ENCODE results near the gene DDAH1. TPM values are rescaled to one million over a fixed set of nuclear protein-coding genes. Genes with fewer than 3 reads are reported as not detected.

DDAH1 gene
- total RNA-seq, 1 experiment from 2014 or later, result 22.8 TPM

DNA sequence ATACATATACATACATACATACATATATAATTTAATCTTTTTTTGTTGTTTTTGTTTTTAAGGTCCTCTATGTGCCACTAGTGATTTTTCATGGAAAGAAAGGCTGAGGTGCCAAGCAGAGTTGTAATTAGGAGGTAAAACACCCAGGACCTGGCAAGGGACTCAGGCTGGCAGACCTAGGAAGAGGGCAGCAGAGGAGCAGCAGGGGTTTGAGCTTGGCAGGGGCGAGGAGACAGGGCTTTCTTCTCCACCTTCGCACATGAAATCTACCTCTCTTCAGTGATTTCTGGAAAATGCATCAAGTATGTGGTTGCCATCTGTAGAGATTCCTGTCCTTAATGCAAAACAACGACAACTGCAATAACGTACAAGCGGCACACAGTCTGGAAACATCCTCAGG, 31.9 kb downstream of the DDAH1 start:
- Mint-ChIP-seq H3K36me3 (peaks cover 5% of the 10 kb centered on the region; the same call in 1 of the 2 replicates), H3K27me3 (ENCODE audit: low read depth) (no peaks in the 10 kb centered on the region), H3K4me1 (peaks cover 18% of the 10 kb centered on the region), H3K9me3 (peaks cover 17% of the 10 kb centered on the region), H3K27ac (no peak overlapping the region), H3K4me3 (no peak overlapping the region)
- CTCF ChIA-PET, result no interaction called here
- TF ChIP-seq, protein P1, sequence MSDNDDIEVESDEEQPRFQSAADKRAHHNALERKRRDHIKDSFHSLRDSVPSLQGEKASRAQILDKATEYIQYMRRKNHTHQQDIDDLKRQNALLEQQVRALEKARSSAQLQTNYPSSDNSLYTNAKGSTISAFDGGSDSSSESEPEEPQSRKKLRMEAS (CRISPR knock-in tag; IDR thresholded peaks at IDR 0.05), result no peak
- TF ChIP-seq ZNF263 (CRISPR knock-in tag; IDR thresholded peaks at IDR 0.05; ENCODE audit: low read depth), result no peak
- no peak for TF ChIP-seq CDX4 (CRISPR knock-in tag; IDR thresholded peaks at IDR 0.05; ENCODE audit: borderline replicate concordance)
- TF ChIP-seq ZNF423 (CRISPR knock-in tag; IDR thresholded peaks at IDR 0.05), result no peak
- TF ChIP-seq, protein P2, sequence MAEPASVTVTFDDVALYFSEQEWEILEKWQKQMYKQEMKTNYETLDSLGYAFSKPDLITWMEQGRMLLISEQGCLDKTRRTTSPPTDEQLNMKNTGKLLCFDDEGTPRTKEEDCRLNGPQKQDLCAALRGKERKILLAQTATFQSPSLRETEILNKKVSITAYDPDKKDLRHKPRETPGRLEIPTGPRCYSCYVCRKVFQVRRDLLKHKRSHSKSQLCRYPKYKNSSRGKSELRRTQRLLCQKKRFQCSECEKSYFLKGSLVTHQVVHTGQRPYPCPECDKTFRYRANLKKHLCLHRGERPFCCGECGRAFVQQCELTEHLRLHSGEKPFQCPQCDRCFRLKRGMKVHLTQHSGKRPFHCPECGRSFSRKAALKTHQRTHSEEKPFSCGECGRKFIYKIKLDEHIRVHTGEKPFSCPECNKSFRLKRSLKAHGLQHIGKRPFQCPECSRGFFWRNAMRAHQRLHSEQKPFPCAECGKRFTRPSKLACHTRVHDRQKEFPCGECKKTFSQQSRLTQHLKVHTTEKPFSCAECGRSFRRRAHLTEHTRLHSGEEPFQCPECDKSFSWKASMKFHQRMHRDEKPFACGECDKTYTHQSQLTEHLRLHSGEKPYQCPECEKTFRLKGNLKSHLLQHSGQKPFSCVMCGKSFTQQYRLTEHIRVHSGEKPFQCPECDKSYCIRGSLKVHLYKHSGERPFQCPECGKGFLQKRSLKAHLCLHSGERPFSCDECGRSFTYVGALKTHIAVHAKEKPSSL (CRISPR knock-in tag; conservative IDR thresholded peaks at IDR 0.05), result no peak
- POLR2A ChIA-PET, result no interaction called here
- ATAC-seq (no peak), DNase-seq (ENCODE audit: low spot score) (no peak)

- no peak overlapping the region for H3K4me3 Mint-ChIP-seq
- H3K27me3 Mint-ChIP-seq (ENCODE audit: low read depth), result no peaks in the 10 kb centered on the region
- CTCF ChIA-PET, result no interaction called here
- ATAC-seq, result no peak
- peaks cover 19% of the 10 kb centered on the region for H3K9me3 Mint-ChIP-seq
- H3K4me1 Mint-ChIP-seq, result peaks cover 8% of the 10 kb centered on the region; the same call in 1 of the 2 replicates
- H3K27ac Mint-ChIP-seq, result no peak overlapping the region
- TF ChIP-seq AR (CRISPR knock-in tag; IDR thresholded peaks at IDR 0.05), result no peak
- TF ChIP-seq MYBL2 (CRISPR knock-in tag; IDR thresholded peaks at IDR 0.05), result no peak
- TF ChIP-seq PREB (CRISPR knock-in tag; IDR thresholded peaks at IDR 0.05; ENCODE audit: borderline replicate concordance), result no peak
- TF ChIP-seq GRHL2 (CRISPR knock-in tag; IDR thresholded peaks at IDR 0.05; ENCODE audit: insufficient replicate concordance, severe bottlenecking), result no peak
- TF ChIP-seq JUN (CRISPR knock-in tag; IDR thresholded peaks at IDR 0.05), result no peak
- TF ChIP-seq, protein P1 (CRISPR knock-in tag; IDR thresholded peaks at IDR 0.05), result no peak
- no peak for TF ChIP-seq E2F4 (CRISPR knock-in tag; IDR thresholded peaks at IDR 0.05; ENCODE audit: borderline replicate concordance, low read depth)
- TF ChIP-seq, protein P3, sequence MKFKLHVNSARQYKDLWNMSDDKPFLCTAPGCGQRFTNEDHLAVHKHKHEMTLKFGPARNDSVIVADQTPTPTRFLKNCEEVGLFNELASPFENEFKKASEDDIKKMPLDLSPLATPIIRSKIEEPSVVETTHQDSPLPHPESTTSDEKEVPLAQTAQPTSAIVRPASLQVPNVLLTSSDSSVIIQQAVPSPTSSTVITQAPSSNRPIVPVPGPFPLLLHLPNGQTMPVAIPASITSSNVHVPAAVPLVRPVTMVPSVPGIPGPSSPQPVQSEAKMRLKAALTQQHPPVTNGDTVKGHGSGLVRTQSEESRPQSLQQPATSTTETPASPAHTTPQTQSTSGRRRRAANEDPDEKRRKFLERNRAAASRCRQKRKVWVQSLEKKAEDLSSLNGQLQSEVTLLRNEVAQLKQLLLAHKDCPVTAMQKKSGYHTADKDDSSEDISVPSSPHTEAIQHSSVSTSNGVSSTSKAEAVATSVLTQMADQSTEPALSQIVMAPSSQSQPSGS (CRISPR knock-in tag; IDR thresholded peaks at IDR 0.05; ENCODE audit: borderline replicate concordance, low read depth), result no peak
- TF ChIP-seq, protein P4, sequence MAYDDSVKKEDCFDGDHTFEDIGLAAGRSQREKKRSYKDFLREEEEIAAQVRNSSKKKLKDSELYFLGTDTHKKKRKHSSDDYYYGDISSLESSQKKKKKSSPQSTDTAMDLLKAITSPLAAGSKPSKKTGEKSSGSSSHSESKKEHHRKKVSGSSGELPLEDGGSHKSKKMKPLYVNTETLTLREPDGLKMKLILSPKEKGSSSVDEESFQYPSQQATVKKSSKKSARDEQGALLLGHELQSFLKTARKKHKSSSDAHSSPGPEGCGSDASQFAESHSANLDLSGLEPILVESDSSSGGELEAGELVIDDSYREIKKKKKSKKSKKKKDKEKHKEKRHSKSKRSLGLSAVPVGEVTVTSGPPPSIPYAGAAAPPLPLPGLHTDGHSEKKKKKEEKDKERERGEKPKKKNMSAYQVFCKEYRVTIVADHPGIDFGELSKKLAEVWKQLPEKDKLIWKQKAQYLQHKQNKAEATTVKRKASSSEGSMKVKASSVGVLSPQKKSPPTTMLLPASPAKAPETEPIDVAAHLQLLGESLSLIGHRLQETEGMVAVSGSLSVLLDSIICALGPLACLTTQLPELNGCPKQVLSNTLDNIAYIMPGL (CRISPR knock-in tag; IDR thresholded peaks at IDR 0.05), result no peak
- no peak for TF ChIP-seq IRF2 (CRISPR knock-in tag; IDR thresholded peaks at IDR 0.05; ENCODE audit: borderline replicate concordance, low read depth)
- DNase-seq (ENCODE audit: low spot score), result no peak
- POLR2A ChIA-PET, result no interaction called here
- H3K36me3 Mint-ChIP-seq, result peaks cover 5% of the 10 kb centered on the region; the same call in 1 of the 2 replicates
Observed at GRCh38 chr1:85428471-85429089, 36.4 kb downstream of the DDAH1 start.

All from WTC11 (cell line).